Parathyroid adenoma (tissue), 2 donors: ENCODE data around the gene OPRL1.

Source experiments
- H2AFZ ChIP-seq: fragments of 300-600 bp; sonication (generic); one replicate; pipeline ENCODE4 v1.7.0; 2017; ENCODE audit warnings: antibody characterized with exemption, mild to moderate bottlenecking
- H3K27ac ChIP-seq: fragments of 300-600 bp; sonication (generic); one replicate; pipeline ENCODE4 v1.7.0; 2017
- H3K27me3 ChIP-seq: fragments of 300-600 bp; sonication (generic); one replicate; pipeline ENCODE4 v1.7.0; 2017; ENCODE audit warnings: low read length; ENCODE audit not compliant: control insufficient read depth, insufficient read depth
- H3K36me3 ChIP-seq: fragments of 300-600 bp; sonication (generic); one replicate; pipeline ENCODE4 v1.7.0; 2017; ENCODE audit warnings: low read length; ENCODE audit not compliant: control insufficient read depth, insufficient read depth
- H3K4me1 ChIP-seq: fragments of 300-600 bp; sonication (generic); one replicate; pipeline ENCODE4 v1.7.0; 2017; ENCODE audit warnings: control low read depth
- H3K4me2 ChIP-seq: fragments of 300-600 bp; sonication (generic); one replicate; pipeline ENCODE4 v1.7.0; 2017; ENCODE audit warnings: low read length
- H3K4me3 ChIP-seq: fragments of 300-600 bp; sonication (generic); one replicate; pipeline ENCODE4 v1.7.0; 2017; ENCODE audit warnings: low read depth, low read length
- H3K79me2 ChIP-seq: fragments of 300-600 bp; sonication (generic); one replicate; pipeline ENCODE4 v1.7.0; 2017; ENCODE audit warnings: control low read depth
- H3K9ac ChIP-seq: fragments of 300-600 bp; sonication (generic); one replicate; pipeline ENCODE4 v1.7.0; 2017; ENCODE audit warnings: mild to moderate bottlenecking
- H3K9me3 ChIP-seq: fragments of 300-600 bp; sonication (generic); one replicate; pipeline ENCODE4 v1.7.0; 2017; ENCODE audit warnings: low read length; ENCODE audit not compliant: control insufficient read depth
- CTCF ChIP-seq: fragments of 300-600 bp; sonication (generic); IDR thresholded peaks from one replicate; pipeline ENCODE4 v1.7.0; 2017; ENCODE audit warnings: antibody characterized with exemption, mild to moderate bottlenecking
- donor health status: primary hyperparathyroidism.

The OPRL1 gene

GRCh38 chr20:64079273-64080012 lies 439 bp upstream of the OPRL1 start, which contains the start of gene RGS19:
Gene RGS19 (minus strand): TSS chr20:64079518. CDS start chr20:64076886, 2,632 bp downstream.
- Histone ChIP-seq H3K9me3 (no peaks in the 10 kb centered on the region), H3K4me1 (peaks cover 24% of the 10 kb centered on the region), H3K79me2 (no peaks in the 10 kb centered on the region), H3K4me3 (peak within 1 kb of the TSS; percentile 73), H3K9ac (peak within 1 kb of the TSS; percentile 67), H3K27me3 (no peaks in the 10 kb centered on the region), H3K4me2 (peak within 1 kb of the TSS; percentile 96), H3K27ac (peak within 1 kb of the TSS; percentile 33), H2AFZ (peak within 1 kb of the TSS; percentile 86), H3K36me3 (no peaks in the 10 kb centered on the region)
- TF ChIP-seq CTCF: no peak

- no peaks in the 10 kb centered on the region for H3K79me2 ChIP-seq
- no peak for TF ChIP-seq CTCF
- no peaks in the 10 kb centered on the region for H3K27me3 ChIP-seq
- peak overlapping the region; percentile 17 for H3K27ac ChIP-seq
- no peak overlapping the region for H2AFZ ChIP-seq
- H3K4me3 ChIP-seq: no peak overlapping the region
- no peaks in the 10 kb centered on the region for H3K9me3 ChIP-seq
- H3K36me3 ChIP-seq: no peaks in the 10 kb centered on the region
- H3K9ac ChIP-seq: no peak overlapping the region
- no peak overlapping the region for H3K4me2 ChIP-seq
- H3K4me1 ChIP-seq: peaks cover 25% of the 10 kb centered on the region
Observed at GRCh38 chr20:64080813-64081623, 1.1 kb downstream of the OPRL1 start.

- H3K4me1 ChIP-seq: peaks cover 25% of the 10 kb centered on the region
- H3K27ac ChIP-seq: no peak overlapping the region
- no peaks in the 10 kb centered on the region for H3K27me3 ChIP-seq
- H3K9ac ChIP-seq: no peak overlapping the region
- H3K4me3 ChIP-seq: no peak overlapping the region
- no peak overlapping the region for H2AFZ ChIP-seq
- H3K79me2 ChIP-seq: no peaks in the 10 kb centered on the region
- TF ChIP-seq CTCF: no peak
- no peaks in the 10 kb centered on the region for H3K9me3 ChIP-seq
- no peaks in the 10 kb centered on the region for H3K36me3 ChIP-seq
- H3K4me2 ChIP-seq: no peak overlapping the region
Observed at GRCh38 chr20:64081624-64081964, 1.7 kb downstream of the OPRL1 start.

- no peak overlapping the region for H3K4me3 ChIP-seq
- H3K36me3 ChIP-seq: no peaks in the 10 kb centered on the region
- no peak for TF ChIP-seq CTCF
- H3K79me2 ChIP-seq: no peaks in the 10 kb centered on the region
- no peak overlapping the region for H3K4me2 ChIP-seq
- H2AFZ ChIP-seq: peak overlapping the region; percentile 1
- H3K27ac ChIP-seq: no peak overlapping the region
- H3K9ac ChIP-seq: no peak overlapping the region
- H3K27me3 ChIP-seq: no peaks in the 10 kb centered on the region
- no peaks in the 10 kb centered on the region for H3K9me3 ChIP-seq
- peaks cover 25% of the 10 kb centered on the region for H3K4me1 ChIP-seq
Observed at GRCh38 chr20:64082126-64082731, 2.3 kb downstream of the OPRL1 start.
